GM21390 (cell line): ENCODE data around the gene SH3RF3.
A peak's percentile ranks its signal among the peaks of the same experiment; 100 is the strongest.

Experiments used
- ATAC-seq: cut with Tn5 transposase; IDR thresholded peaks from one replicate; pipeline ENCODE4 v1.9.1; 2021; ENCODE audit not compliant: unreplicated experiment

SH3RF3 gene

DNA sequence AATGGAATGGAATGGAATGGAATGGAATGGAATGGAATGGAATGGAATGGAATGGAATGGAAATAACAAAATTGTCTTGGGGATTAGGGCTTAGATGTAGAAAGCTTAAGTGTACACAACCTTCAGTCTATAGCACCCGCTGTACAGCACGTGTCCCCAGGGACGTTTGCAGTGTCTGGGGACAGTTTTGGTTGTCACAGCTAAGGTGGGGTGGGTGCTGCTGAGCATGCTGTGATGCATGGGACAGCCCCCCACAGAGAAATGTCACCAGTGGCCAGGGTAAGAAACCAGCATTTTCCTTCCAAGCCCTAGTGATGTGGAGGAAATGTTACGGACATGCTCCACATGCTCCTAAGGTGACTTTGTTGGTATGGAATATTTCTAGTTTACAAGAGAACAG is 70.8 kb downstream of the SH3RF3 start:
- ATAC-seq: no peak

DNA sequence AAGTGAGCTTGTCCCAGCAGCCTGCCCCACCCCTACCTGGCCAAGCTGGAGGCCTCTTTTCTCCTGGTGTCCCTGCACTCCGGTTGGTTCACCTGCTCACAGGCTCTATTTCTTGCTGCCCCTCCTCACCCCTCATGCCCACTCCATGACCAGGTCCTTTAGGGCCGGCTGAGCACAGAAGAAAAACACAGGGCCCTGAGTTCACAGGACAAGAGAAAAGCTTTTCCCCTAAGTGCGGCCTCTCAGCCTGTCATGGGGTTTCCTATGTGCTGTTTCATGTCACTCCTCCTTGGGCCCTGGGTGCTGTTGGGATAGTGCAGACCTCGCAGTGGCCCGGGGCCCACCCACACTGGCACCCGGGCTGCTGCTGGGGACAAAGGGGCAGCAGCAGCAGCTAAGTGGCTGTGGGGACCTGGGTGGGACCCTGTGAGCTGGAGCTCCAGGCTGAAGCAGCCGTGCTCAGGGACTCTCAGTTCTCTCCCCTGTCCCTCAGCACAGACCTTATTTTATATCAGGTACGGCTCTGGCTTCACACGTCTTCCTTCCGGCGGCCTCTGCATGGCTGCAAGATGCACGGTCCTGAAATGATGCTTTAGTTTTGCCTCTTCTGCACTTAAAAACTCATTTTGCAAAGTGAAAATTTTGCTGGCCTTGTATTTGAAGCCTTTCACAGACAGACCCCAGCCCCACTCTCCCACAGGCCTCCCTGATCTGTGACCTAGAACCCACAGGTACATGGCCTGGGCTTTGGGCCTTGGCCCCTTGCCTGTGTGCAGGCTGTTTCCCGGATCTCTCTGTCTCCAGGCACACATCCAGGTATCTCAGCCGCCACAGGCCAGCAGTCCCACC is 71.8 kb downstream of the SH3RF3 start:
- no peak for ATAC-seq

DNA sequence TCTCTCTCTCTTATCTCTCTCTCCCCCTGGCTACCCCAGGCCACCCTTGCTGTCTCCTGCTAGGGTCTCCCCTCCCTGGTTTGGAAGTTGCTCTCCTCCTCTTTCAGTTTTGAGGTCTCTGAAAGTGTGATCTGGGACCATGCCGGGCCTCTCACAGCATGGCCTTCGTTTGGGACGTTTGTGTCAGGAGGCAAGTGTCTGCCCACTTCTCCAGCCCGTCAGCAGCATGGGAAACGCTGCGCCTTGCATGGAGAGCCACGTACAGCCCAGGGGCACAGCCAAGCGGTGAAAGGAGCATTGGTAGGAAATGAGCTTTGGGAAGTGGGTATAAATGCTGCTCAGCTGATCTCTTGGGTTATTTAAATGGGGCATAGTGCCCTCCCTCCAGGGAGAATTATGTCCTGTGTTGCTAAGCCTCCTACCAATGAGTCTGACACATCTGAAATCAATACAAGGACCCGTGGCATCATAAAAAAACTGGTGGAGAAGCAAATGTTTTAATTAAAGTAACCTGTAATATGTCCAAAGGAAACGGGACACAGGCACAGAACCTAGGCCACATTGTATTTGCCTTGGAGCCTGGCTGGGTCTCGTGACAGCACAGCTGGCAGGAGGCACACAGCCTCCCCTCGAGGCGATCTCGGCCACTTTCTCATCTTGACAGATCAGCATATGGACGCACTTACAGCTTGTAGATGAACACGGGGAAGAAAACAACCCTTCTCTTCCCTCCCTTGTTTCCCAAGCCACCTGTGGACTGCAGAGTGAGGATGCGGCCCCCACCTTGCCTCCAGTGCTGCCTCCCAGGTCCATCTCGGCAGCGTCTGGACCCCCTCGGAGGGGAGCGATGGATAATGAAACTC is 72.7 kb downstream of the SH3RF3 start:
- no peak for ATAC-seq

DNA sequence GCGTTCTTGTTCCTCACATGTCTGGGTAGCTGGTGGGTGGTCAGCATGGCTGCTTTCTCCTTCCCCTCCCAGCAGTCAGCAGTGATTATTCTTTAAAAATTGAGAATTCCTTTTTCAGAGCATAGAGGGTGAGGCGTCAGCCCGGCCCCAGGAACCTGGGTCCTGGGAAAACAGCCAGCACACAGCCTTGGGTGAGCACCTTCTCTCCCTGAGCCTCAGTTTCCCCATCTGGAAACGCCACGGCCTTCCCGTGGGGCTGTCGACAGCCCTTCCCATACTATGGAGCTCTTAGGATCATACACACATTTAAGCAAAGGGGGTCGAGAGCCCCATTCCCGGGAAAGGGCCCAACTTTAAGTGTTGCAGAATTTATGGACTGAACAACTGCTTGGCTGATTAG is 73.5 kb downstream of the SH3RF3 start:
- no peak for ATAC-seq

DNA sequence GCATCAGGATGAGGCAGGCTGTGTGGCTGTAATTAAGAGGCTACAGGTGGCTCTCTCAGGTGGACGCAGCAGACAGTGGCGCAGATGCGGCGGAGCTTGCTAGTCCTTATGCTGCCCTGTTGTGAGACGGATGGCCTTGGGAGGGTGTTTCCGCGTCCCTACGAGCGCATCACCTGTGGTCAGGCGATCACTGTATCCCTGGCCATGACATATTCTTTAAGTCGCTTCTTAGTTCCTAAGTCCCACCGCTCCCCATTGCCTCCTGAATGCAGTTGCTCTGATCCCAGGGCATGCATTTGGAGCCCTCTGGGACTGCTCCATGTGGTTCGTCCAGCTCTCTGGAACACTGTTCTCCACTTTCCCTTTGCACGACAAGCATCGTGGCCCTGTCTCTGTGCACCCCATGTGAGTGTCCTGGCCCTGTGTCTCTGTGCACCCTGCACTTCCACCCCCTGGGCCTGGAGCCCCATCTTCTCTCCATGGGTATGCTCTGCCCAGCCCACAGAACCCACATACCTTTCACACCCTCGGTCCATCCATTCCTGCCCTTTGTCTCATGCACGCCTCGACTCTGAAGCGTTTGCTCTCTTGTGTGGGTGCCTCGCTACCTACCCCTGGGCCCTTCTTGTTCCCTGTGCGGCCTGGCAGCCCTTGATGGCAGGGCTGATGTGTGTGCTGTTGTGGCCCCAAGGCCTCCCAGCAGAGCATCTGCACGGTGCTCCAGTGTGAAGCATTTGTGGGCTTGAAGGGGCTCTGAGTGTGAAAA is 74.4 kb downstream of the SH3RF3 start:
- ATAC-seq: no peak

DNA sequence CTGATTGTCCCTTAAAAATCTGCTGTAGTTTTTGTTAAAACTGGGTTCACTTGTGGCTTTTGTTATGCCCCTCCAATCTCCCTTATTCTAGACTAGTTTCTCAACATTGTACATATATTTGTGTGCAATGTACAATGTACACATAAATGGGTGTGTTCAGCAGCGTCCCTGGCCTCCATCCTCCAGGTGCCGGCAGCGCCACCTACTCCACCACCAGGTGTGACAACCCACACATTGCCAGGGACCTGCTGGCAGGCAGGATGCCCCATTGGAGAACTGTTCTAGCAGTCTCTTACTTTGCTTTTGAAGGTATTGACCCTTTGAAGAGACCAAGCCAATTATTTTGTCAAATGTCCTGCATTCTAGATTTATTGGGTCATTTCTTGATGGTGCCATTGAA is 75.4 kb downstream of the SH3RF3 start:
- no peak for ATAC-seq

DNA sequence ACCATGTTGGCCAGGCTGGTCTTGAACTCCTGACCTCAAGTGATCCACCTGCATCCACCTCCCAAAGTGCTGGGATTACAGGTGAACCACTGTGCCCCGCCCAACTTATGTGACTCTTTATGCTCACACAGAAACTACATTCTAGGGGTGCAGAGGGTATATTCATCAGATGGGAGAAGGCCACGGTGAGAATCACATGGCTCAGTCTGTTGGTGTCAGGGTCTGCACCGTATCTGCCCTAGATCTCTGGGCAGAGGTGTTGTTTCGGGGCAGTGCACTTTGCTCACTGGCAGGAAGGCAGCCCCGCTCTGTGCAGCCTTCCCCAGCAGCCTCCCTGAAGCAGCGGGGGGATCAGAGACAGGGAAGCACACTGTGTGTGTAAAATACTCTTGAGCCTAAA is 76.4 kb downstream of the SH3RF3 start:
- no peak for ATAC-seq

DNA sequence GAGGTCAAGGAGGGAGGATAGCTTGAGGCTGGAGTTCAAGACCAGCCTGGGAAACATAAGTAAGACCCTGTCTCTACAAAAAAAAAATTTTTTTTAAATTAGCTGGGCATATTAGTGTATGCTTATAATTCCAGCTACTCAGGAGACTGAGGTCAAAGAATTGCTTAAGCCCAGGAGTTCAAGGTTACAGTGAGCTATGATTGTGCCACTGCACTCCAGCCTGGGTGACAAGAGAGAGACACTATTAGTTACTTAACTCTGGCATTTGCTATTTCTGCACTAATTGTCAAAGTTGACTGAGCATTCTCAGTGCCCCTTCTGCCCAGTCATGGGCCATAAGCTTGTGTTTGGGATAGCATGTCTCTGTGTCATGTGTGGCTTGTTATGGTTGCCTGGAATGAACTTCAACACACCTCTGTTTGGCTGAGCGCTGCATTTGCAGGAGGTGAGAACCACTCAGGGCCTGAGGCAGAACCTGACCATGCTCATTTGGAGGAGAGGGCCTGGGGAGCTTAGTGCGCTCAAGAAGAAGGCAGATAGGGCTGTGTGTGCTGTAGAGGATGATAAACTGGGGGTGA is 77.7 kb downstream of the SH3RF3 start:
- ATAC-seq: no peak

DNA sequence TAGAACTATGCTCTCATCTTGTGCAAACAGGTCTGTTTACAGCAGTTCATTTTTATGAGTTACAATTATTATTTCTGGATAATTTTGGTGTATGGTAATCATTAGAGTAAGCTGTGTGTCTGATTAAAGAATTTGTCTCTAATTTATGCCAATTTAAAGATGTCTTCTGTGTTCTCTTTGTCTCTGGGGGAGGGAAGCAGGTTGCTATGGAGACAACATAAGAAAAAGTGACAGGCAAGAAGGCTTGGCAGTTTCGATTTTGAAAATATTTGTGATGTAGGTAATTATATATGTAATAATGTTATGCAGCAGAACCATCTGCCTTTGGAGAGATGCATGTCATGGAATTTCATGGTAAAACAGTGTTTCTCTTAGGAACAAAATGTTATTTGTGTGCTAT is 78.2 kb downstream of the SH3RF3 start:
- ATAC-seq: no peak

DNA sequence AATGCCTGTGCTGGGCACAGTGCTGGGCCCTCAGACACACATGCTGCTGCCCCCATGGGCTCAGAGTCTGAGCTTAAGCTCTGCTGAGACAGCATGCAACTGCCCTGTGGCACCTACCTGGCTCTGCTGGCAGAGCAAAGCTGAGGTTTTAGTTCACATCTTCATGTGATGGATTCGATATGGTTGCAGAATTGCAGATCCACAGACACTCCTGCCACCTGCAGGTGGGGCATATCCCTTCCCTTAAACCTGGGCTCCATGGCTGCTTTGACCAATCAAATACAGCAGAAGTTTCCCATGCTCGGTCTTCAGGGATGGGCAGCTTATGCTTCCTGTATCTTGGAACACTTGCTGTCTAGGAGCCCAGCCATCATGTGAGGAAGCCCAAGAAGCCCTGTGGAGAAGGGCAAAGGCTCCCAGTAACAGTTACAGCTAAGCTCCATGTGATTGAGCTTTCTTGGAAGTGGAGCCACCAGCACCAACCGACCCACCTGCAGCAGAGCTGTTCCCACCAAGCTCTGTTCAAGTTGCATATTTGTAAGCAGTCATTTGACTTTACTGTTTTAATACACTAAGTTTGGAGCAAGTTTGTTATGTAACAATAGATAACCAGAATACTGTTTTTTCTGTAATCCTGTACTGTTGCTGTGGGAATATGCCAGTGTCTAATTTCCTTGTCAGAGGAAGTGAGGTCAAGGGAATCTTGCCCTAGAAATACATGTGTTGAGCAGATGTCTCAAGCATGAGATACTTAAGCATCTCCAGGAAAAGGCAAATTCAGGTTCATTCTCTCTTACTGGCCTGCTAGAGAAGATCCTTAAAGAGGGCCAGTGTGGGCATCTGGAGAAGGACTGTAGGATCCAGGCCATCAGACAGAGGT is 79.3 kb downstream of the SH3RF3 start:
- ATAC-seq: no peak

DNA sequence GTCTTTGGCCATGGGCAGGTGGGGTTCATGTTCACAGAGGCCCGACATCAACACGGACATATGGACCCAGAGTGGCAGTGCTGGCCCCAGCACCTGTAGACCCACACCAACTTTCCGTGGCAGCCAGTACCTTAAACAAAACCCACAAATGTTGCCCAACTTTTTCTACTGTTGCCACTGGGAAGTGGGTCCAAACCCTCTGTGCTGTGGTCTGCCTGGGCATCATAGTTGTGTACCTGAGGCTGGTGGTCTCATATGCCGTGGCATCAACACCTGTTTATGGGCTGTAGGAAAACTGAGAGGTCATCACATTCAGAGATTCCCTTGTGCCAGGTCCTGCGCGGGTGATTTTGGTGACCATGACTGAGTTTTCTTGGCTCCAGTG is 79.9 kb downstream of the SH3RF3 start:
- no peak for ATAC-seq

DNA sequence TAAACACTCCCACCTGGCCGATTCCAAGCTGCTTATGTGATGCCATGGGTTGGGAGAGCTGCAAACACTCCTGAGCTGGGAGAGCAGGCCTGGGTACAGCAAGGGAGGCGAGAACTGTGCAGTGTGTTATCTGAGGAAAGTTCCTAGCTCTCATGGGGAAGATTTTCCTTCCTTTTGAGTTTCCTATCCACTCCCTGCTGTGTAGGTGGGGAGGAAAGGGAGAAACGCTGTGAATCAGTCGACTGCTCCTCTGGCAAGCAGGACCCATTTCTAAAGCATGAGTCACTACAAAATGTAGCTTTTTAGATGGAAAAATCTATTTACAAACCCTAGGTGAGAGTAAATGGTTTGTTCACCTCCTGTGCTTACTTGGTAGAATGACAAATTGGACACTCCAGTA is 80.4 kb downstream of the SH3RF3 start:
- ATAC-seq: no peak

DNA sequence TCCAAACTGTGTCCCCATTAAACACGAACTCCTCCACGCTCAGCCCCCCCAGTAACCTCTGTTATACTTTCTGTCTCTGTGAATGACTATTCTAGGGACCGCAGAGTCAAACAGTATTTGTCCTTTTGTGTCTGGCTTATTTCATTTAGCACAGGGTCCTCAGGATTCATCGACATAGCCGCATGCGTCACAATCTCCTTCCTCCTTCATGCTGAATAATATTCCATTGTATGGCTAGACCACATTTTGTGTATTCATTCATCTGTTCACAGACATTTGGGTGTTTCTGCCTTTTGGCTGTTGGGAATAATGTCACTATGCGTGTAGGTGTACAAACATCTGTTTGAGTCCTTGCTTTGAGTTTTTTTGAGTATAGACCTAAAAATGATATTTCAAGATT is 80.9 kb downstream of the SH3RF3 start:
- no peak for ATAC-seq

DNA sequence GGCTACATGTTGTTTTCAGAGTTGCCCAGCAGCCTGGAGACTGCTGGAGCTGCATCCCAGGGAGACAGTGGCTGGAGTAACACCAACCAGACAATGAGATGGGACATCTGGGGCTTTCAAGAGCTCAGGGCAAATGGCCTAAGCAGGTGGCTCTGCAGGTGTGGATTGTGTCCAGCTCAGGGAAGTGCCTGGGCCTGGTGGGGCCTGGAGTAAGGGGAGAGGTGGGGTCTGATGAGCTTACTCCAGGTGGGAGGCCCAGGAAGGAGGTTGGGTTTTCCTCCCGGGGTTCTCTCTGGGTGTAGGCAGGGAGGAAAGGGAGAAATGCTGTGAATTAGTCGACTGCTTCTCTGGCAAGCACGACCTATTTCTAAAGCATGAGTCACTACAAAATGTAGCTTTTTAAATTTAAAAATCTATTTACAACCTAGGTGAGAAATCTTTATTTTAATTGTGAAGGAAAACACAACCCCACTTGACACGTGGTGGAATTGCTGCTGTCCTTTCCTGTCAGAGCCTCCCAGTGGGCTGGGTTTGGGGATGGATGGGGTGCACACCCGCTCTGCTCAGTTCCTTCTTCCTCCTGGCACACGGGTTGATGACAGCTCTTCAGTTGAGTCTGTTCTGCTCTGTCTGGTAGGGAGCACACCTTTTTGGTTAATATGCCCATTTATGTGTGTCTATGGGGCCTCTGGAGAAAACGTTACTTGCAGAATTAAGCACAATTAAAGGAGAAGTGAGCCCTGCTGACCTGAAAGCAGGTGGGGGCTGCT is 81.6 kb downstream of the SH3RF3 start:
- ATAC-seq: no peak

DNA sequence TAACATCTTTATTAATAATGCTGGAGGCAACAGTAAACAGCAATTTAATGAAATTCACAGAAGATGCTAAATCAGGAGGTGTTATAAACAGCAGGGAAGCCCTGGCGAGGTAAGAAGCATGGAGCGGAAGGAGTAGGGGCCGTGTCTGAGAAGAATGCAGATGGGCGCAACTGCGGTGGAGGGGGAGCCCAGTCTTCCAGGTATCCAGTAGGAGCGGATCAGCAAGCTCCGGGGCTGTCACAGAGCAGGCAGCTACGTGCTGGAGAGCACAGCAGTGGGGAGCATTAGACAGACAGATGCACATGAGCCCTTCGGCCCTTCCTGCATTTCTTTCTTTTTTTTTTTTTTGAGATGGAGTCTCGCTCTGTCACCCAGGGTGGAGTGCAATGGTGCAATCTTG is 82.3 kb downstream of the SH3RF3 start:
- no peak for ATAC-seq

DNA sequence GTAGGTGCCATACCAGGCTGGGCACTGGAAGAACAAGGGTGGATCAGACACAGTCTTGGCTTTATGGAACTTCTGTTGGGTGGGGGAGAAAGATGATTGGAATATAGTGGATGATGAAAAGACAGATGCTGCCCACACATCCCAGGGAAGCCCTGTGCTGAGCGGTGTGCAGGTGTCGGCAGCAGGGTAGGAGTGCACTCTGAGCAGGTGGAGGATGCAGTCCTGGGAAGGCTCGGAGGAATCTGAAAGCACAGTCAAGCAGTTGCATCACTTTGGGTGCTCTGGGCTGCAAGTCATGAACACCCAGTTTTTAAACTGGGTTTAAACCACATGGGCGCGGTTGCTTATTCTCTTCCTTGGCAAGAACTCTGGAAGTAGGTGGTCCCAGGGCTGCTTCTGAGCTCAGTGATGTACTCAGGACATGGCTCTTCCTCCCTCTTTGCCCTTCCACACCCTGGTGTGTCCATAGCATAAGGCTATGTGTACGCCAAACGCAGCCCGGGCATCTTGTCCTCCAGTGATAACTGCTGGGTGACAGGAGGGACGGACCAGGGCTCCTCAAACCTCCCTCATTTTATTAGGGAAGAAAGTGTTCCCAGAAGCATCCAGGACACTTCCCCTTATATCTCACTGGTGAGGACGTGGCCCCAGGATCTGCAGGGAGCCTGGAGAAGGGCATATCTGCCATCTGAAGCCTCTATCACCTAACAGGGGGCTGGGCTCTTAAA is 84.0 kb downstream of the SH3RF3 start:
- ATAC-seq: no peak

DNA sequence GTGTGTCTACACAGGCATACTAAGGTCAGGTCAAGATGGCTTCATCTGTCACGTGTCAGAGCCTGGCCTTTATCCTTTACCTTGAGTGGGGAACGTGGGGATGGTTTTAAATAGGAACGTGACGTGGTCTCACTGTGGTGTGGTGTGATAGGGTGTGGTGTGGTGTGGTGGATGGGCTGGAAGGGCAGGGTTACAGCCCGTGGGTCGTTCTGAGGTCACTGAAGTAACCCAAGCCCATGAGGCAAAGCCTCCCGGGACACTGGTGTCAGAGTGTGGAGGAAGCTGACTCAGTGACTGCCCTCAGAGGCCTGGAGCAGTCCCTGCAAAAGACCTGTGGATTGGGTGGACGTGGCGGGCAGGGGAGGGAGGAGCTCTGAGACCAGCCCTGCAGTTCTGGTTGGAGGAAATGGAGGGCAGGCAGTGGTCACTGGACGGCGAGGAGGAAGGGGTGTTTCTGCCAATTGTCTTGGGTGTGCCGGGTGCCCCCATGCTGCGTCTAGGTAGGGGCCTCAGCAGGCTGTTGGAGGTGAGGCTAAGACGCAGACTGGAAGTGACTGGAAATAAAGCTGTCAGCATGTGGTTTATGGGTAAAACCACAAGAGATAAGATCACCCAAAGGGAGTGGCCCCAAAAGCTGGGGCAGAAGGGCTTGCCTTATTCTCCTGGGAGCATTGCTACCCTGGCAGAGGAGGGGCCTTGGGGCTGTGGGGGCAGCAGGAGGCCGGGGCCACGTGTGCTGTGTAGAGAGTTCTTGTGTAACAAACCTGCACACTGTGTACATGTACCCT is 84.8 kb downstream of the SH3RF3 start:
- peak; percentile 68 for ATAC-seq
